H54 (cell line): ENCODE results near the gene TGFB2.

Experiments used
- DNase-seq: peaks from one replicate; pipeline ENCODE4 v3.0.0; 2011; ENCODE audit warnings: low spot score, mixed read lengths; ENCODE audit not compliant: insufficient read length
- FAIRE-seq: peaks from 3 replicates; lab custom pipeline; 2011; peaks lifted over from hg19 to GRCh38; lab: Jason Lieb, UNC
- POLR2A ChIP-seq: IDR thresholded peaks from 2 replicates; pipeline ENCODE4 v1.6.1; 2011; ENCODE audit warnings: low read depth, mild to moderate bottlenecking, low read length

Gene TGFB2

GRCh38 chr1:218456444-218456843 is 111.3 kb downstream of the TGFB2 start:
- FAIRE-seq (no peak), DNase-seq (no peak)
- TF ChIP-seq POLR2A = no peak

DNA sequence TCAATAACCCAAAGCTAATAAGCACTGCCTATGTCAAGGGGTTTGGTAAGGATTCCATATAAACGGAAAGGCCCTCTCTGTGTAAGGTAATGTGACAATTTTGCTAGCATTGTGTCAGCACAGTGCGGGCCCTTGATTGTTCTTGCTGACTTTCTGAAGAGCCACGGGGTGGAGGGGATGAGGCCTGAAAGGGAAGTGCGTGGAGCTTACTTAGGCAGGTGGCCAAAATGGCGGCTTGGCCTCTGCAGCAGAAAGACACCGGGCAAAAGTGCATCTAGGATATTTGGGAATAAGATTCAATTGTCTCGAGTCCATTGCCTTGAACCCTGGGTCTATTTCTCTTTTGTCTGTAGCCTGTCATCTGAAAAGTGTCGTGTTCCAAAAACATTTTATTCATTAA is 114.3 kb downstream of the TGFB2 start:
- FAIRE-seq = no peak
- TF ChIP-seq POLR2A = no peak
- DNase-seq = no peak

GRCh38 chr1:218459878-218460711 is 115.0 kb downstream of the TGFB2 start:
- no peak for TF ChIP-seq POLR2A
- DNase-seq = peak; percentile 55
- peak; percentile 81 for FAIRE-seq

- TF ChIP-seq POLR2A = no peak
- DNase-seq = no peak
- no peak for FAIRE-seq
Measured at GRCh38 chr1:218461351-218461750, 116.2 kb downstream of the TGFB2 start.

DNA sequence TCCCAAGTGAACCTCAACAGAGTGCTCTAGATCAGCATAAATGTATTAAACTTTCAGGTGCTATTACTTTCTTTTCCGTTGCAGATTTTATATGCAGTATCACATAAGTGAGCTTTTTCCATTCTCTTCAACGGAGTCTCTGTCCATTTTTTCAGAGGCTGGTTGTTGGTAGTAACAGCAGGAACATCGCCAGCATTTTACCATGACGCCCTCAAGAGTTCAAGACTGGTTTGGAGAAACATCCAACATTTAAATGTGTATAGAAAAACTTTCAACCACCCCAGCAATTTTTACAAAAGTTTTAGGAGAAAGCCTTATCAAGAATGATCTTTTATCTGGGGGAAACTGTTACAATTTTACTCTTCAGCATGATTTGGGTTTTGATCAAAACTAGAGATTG is 117.0 kb downstream of the TGFB2 start:
- no peak for TF ChIP-seq POLR2A
- DNase-seq (no peak), FAIRE-seq (no peak)

- DNase-seq (no peak), FAIRE-seq (no peak)
- TF ChIP-seq POLR2A = no peak
Measured at GRCh38 chr1:218462587-218462986, 117.5 kb downstream of the TGFB2 start.

- FAIRE-seq (no peak), DNase-seq (no peak)
- no peak for TF ChIP-seq POLR2A
Measured at GRCh38 chr1:218463194-218464156, 118.3 kb downstream of the TGFB2 start.

DNA sequence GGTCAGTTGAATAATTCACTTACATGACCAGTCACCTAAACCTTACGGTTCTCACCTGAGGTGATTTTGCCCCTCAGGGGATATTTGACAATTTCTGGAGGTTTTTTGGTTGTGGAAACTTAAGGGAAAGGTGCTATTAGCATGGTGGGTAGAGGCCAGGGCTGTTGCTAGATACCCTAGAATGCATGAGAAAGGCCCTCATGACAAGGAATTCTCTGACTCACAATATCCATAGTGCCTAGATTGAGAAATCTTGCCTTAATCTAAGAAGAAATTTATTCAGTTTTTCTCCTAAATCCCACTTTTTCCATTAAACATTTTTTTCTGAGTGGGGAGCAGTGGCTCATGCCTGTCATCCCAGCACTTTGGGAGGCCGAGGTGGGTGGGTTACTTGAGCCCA is 119.7 kb downstream of the TGFB2 start:
- FAIRE-seq (no peak), DNase-seq (no peak)
- no peak for TF ChIP-seq POLR2A

GRCh38 chr1:218466341-218467010 is 121.3 kb downstream of the TGFB2 start:
- FAIRE-seq (no peak), DNase-seq (no peak)
- no peak for TF ChIP-seq POLR2A

GRCh38 chr1:218467101-218468072 is 122.3 kb downstream of the TGFB2 start:
- no peak for DNase-seq
- no peak for FAIRE-seq
- TF ChIP-seq POLR2A = no peak

DNA sequence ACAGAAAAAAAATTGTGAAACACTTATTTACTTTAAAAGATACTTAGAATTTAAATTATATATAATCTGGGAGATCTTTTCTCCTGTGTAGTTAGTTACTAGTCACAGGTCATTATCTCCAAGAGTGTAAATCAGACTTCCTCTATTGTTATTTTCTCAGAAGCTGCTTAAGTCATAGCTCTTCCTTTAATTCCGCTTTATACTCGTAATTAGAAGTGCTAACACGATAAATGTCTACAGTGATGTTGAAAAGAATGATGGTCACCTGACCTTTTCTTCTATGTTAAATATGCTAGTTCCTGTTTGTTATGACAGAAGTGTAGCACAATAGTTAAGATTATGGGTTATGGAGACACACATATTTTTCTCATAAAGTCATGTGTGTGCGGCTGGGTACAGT is 123.6 kb downstream of the TGFB2 start:
- TF ChIP-seq POLR2A = no peak
- no peak for DNase-seq
- FAIRE-seq = no peak

- TF ChIP-seq POLR2A = no peak
Measured at GRCh38 chr1:218472885-218473284, 127.7 kb downstream of the TGFB2 start.

GRCh38 chr1:218473522-218473921 is 128.4 kb downstream of the TGFB2 start:
- TF ChIP-seq POLR2A = no peak
- FAIRE-seq (no peak), DNase-seq (no peak)

More at GRCh38 chr1:218472885-218473284, 127.7 kb downstream of the TGFB2 start:
- FAIRE-seq (no peak), DNase-seq (no peak)
